Endodermal cell (in vitro differentiated cells): ENCODE results near the gene KLC4. TPM values are rescaled to one million over a fixed set of nuclear protein-coding genes. Genes with fewer than 3 reads are reported as not detected.
A peak's percentile ranks its signal among the peaks of the same experiment; 100 is the strongest.

Source experiments
- DNase-seq: peaks from one replicate; pipeline ENCODE4 v3.0.0-alpha.2; 2017
- H3K27ac ChIP-seq: 2 replicates; pipeline ENCODE4 v1.5.1; 2013; ENCODE audit warnings: mild to moderate bottlenecking, low read depth, low read length, moderate library complexity
- H3K27me3 ChIP-seq: 2 replicates; pipeline ENCODE4 v1.6.1; 2013; ENCODE audit warnings: mild to moderate bottlenecking, low read length, moderate library complexity; ENCODE audit not compliant: insufficient read depth, control insufficient read depth, poor library complexity, severe bottlenecking
- H3K36me3 ChIP-seq: 2 replicates; pipeline ENCODE4 v1.7.0; 2013; ENCODE audit warnings: mild to moderate bottlenecking, low read length, moderate library complexity; ENCODE audit not compliant: control insufficient read depth, insufficient read depth
- H3K4me1 ChIP-seq: one replicate; pipeline ENCODE4 v1.7.0; 2013; ENCODE audit warnings: low read length; ENCODE audit not compliant: control insufficient read depth, insufficient read depth
- H3K4me3 ChIP-seq: 2 replicates; pipeline ENCODE4 v1.5.1; 2013; ENCODE audit warnings: mild to moderate bottlenecking, low read length, moderate library complexity
- H3K9ac ChIP-seq: 2 replicates; pipeline ENCODE4 v1.6.1; 2013; ENCODE audit warnings: mild to moderate bottlenecking, low read length, moderate library complexity; ENCODE audit not compliant: poor library complexity, severe bottlenecking; ENCODE audit errors: extremely low read depth
- H3K9me3 ChIP-seq: 2 replicates; pipeline ENCODE4 v1.6.1; 2013; ENCODE audit warnings: mild to moderate bottlenecking, low read length, moderate library complexity; ENCODE audit not compliant: control insufficient read depth
- H3K27ac Mint-ChIP-seq: 2 replicates; pipeline ENCODE4 v1.8.0; 2020; ENCODE audit warnings: mixed read lengths
- H3K27me3 Mint-ChIP-seq: 2 replicates; pipeline ENCODE4 v1.8.0; 2021; ENCODE audit warnings: mild to moderate bottlenecking, mixed read lengths; ENCODE audit not compliant: insufficient read depth
- H3K36me3 Mint-ChIP-seq: 2 replicates; pipeline ENCODE4 v1.8.0; 2020; ENCODE audit warnings: low read depth, mixed read lengths
- H3K4me1 Mint-ChIP-seq: 2 replicates; pipeline ENCODE4 v1.8.0; 2020; ENCODE audit warnings: mixed read lengths
- H3K4me3 Mint-ChIP-seq: 2 replicates; pipeline ENCODE4 v1.8.0; 2020; ENCODE audit warnings: mild to moderate bottlenecking, moderate library complexity, mixed read lengths
- H3K9me3 Mint-ChIP-seq: 2 replicates; pipeline ENCODE4 v1.8.0; 2020; ENCODE audit warnings: mild to moderate bottlenecking, mixed read lengths
- CTCF ChIP-seq: fragments of 200-600 bp; sonication (generic); conservative IDR thresholded peaks from 2 replicates; pipeline ENCODE4 v1.5.0; 2021; ENCODE audit warnings: antibody characterized with exemption, mild to moderate bottlenecking
- WGBS, 2 experiments: methylation state at CpG; one replicate each; pipeline versions ENCODE4 v1.1.5 to v1.1.7; 2013; ENCODE audit warnings: missing lambda C conversion rate in 2 of 2, mixed read lengths in 1 of 2; ENCODE audit not compliant: insufficient coverage in 1 of 2, insufficient read length in 1 of 2; 5-methylcytosine and 5-hydroxymethylcytosine counted together
- total RNA-seq, 2 donors: library from RNA; stranded (reverse); fragmentation: NEBNext Ultra II Directional in 1 of 2; extraction: Animal tissue kit (Norgen Biotek cat#: 25700) in 1 of 2; gene quantifications; 2 replicates in 1 of 2; 3 replicates in 1 of 2; pipeline ENCODE4 v1.2.1, GENCODE V29; 2021

Gene KLC4
- total RNA-seq, 2 donors from 2014 or later: 36.6 to 38.0 TPM

- Histone ChIP-seq H3K4me1 (no peaks in the 10 kb centered on the region), H3K27me3 (no peaks in the 10 kb centered on the region), H3K36me3 (peaks cover 66% of the 10 kb centered on the region), H3K4me3 (no peak overlapping the region), H3K9me3 (no peaks in the 10 kb centered on the region), H3K9ac (no peak overlapping the region), H3K27ac (peak overlapping the region; percentile 41)
- Mint-ChIP-seq H3K4me1 (no peaks in the 10 kb centered on the region), H3K9me3 (no peaks in the 10 kb centered on the region), H3K27me3 (no peaks in the 10 kb centered on the region), H3K36me3 (peaks cover 81% of the 10 kb centered on the region), H3K4me3 (no peak overlapping the region), H3K27ac (no peak overlapping the region)
- TF ChIP-seq CTCF: no peak
- no peak for DNase-seq
- WGBS, 2 experiments: 78 to 87% methylated on average over 4 of the region's 4 CpGs
Observed at GRCh38 chr6:43035495-43036194, 23.8 kb upstream of the KLC4 start.

- peaks cover 79% of the 10 kb centered on the region for H3K36me3 Mint-ChIP-seq
- Histone ChIP-seq H3K9ac (no peak overlapping the region), H3K4me1 (no peaks in the 10 kb centered on the region), H3K27ac (no peak overlapping the region), H3K27me3 (no peaks in the 10 kb centered on the region), H3K4me3 (no peak overlapping the region), H3K9me3 (no peaks in the 10 kb centered on the region), H3K36me3 (peaks cover 71% of the 10 kb centered on the region)
- no peak overlapping the region for H3K4me3 Mint-ChIP-seq
- no peaks in the 10 kb centered on the region for H3K4me1 Mint-ChIP-seq
- H3K9me3 Mint-ChIP-seq: no peaks in the 10 kb centered on the region
- no peaks in the 10 kb centered on the region for H3K27me3 Mint-ChIP-seq
- 90% methylated on average over 3 to 9 of the region's 9 CpGs for WGBS, 2 experiments
- no peak for DNase-seq
- H3K27ac Mint-ChIP-seq: no peak overlapping the region
- no peak for TF ChIP-seq CTCF
Observed at GRCh38 chr6:43036712-43037111, 22.7 kb upstream of the KLC4 start.

DNA sequence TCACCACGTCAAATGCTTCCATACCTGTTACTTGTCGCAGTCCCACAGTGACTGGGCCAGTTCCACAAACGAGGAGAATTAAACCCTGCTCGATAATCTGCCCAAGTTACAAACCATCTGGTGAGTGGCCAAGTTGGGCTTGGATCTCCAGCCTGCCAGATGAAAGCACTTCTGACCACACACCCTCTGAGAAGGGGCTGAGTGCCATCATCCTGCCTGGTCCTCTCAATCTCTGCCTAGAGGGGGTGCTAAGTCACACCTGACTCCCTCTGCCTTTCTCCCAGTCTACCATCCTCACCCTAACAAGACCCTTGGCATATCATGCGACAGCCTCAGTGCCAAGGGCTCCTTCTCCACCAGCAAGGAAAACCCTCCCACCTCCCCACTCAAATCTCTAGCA is 22.2 kb upstream of the KLC4 start:
- H3K27ac ChIP-seq: no peak overlapping the region
- WGBS, 2 experiments: 82 to 100% methylated on average over 1 to 5 of the region's 5 CpGs
- Mint-ChIP-seq H3K27me3 (no peaks in the 10 kb centered on the region), H3K36me3 (peaks cover 76% of the 10 kb centered on the region), H3K4me1 (no peaks in the 10 kb centered on the region), H3K27ac (no peak overlapping the region), H3K4me3 (no peak overlapping the region), H3K9me3 (no peaks in the 10 kb centered on the region)
- H3K9ac ChIP-seq: no peak overlapping the region
- peak; percentile 47 for TF ChIP-seq CTCF
- no peak for DNase-seq
- no peak overlapping the region for H3K4me3 ChIP-seq
- peaks cover 66% of the 10 kb centered on the region for H3K36me3 ChIP-seq
- no peaks in the 10 kb centered on the region for H3K4me1 ChIP-seq
- H3K9me3 ChIP-seq: no peaks in the 10 kb centered on the region
- no peaks in the 10 kb centered on the region for H3K27me3 ChIP-seq
